CD4-positive, alpha-beta T cell treated with Interleukin-21 for 1 hour (primary cell): ENCODE measurements around the gene GRM2.
A peak's percentile ranks its signal among the peaks of the same experiment; 100 is the strongest.

Experiments used
- DNase-seq: peaks from one replicate; pipeline ENCODE4 v3.0.0-alpha.2; 2020

The GRM2 gene

GRCh38 chr3:51706021-51706485 lies 815 bp upstream of the GRM2 start:
- DNase-seq, result no peak

GRCh38 chr3:51708216-51708845 lies 1.5 kb downstream of the GRM2 start:
- no peak for DNase-seq

GRCh38 chr3:51709004-51709420 lies 2.1 kb downstream of the GRM2 start:
- no peak for DNase-seq

GRCh38 chr3:51709675-51710074 lies 2.8 kb downstream of the GRM2 start:
- DNase-seq, result no peak

- no peak for DNase-seq
These were observed 3.9 kb downstream of the GRM2 start for GRCh38 chr3:51710631-51711351.

GRCh38 chr3:51711352-51712037 lies 4.6 kb downstream of the GRM2 start:
- no peak for DNase-seq

GRCh38 chr3:51712038-51712420 lies 5.2 kb downstream of the GRM2 start:
- DNase-seq, result no peak

- DNase-seq, result no peak
These were observed 5.7 kb downstream of the GRM2 start for GRCh38 chr3:51712511-51712931.

- DNase-seq, result no peak
These were observed 6.1 kb downstream of the GRM2 start for GRCh38 chr3:51712963-51713362.

- DNase-seq, result no peak
These were observed 8.5 kb downstream of the GRM2 start for GRCh38 chr3:51715231-51715976.

GRCh38 chr3:51715977-51716294 lies 9.1 kb downstream of the GRM2 start:
- no peak for DNase-seq

- DNase-seq, result no peak
These were observed 9.9 kb downstream of the GRM2 start for GRCh38 chr3:51716805-51717204.

- no peak for DNase-seq
These were observed 10.6 kb downstream of the GRM2 start for GRCh38 chr3:51717446-51717845.

GRCh38 chr3:51717947-51718346 lies 11.1 kb downstream of the GRM2 start:
- no peak for DNase-seq

GRCh38 chr3:51718547-51719409 lies 11.9 kb downstream of the GRM2 start:
- peak; percentile 55 for DNase-seq

GRCh38 chr3:51719410-51720025 lies 12.7 kb downstream of the GRM2 start:
- DNase-seq, result no peak

GRCh38 chr3:51720292-51721061 lies 13.6 kb downstream of the GRM2 start:
- no peak for DNase-seq

GRCh38 chr3:51721062-51721745 lies 14.3 kb downstream of the GRM2 start:
- DNase-seq, result no peak

GRCh38 chr3:51722362-51722761 lies 15.5 kb downstream of the GRM2 start:
- DNase-seq, result no peak

- DNase-seq, result no peak
These were observed 20.6 kb downstream of the GRM2 start for GRCh38 chr3:51727500-51727899.
